Stimulated activated CD8-positive, alpha-beta memory T cell treated with anti-CD3 and anti-CD28 coated beads, Interleukin-2, amount 100 ng/mL, for 48 hours (primary cell): Measurements from ENCODE around the gene USB1.
"Not testable (repeated sequence)": the region's sequence is repeated elsewhere in the genome, so short reads cannot be mapped to it uniquely, and the experiment has no call there.

Source experiments
- DNase-seq, 2 donors: peaks; one replicate each; pipeline ENCODE4 v3.0.0-alpha.2; 2020; ENCODE audit warnings: low read depth in 2 of 2

USB1 gene

DNA sequence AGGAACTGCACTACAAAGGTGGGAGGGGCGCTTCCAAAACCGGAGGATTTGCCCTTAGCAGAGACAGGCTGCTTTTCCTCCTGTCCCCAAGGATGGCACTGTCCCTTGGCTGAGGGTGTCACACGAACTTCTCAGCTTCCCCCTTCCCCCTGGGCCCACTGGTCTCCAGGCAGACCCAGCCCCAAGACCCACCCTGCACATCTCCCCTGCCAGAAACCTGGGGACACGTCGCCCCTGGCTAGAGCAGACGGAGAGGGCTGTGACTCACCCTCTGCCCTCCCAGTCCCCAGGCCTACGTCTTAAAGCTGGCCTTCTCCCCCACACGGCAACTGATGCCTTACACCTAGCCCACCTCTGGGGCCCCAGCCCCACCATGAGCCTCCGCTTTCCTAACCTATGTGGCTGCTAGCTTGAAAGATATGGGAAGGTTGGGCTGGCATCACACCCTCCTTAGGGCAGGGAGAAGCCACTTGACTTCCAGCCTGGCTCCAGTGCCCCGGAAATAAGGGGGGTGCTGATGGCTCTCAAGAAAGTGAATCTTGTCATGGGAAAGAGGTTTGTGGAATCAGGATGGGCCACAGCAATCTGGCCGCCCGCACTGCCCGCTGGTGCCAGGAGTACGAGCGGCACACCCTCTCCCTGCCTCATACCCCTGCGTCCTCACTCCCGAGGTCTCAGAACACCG, 5.3 kb upstream of the USB1 start:
- DNase-seq, result no peak

DNA sequence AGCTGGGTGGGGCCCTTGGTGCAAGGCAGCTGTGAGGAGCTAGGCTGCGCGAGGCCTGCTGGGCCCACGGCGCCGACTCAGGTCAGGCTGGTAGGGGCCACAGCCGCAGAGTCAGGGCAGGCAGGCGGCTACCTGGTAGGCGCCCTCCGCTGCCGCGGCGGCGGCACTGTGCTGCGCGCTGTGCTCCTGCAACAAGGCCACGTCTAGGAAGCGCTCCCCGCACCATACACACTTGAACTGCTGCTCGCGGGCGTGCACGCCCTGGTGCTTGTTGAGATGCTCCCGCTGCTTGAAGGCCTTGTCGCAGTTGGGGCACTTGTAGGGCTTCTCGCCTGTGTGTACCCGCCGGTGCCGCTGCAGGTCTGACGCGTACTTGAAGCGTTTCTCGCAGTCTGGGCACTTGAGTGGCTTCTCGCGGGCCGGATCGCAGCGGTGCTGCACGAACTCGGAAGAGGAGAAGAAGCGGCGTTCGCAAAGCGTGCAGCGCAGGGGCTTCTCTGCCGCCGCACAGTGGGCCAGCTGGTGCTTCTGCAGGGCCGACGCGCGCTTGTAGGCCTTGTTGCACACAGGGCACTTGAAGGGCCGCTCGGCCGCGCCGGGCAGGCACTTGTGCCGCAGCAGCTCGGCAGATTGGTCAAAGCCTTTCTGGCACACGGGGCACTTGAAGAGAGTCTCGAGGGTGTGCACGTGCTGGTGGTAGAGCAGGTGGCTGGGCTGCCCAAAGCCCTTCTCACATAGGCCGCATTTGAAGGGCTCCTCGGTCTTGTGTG, 4.6 kb upstream of the USB1 start:
- no peak for DNase-seq

DNA sequence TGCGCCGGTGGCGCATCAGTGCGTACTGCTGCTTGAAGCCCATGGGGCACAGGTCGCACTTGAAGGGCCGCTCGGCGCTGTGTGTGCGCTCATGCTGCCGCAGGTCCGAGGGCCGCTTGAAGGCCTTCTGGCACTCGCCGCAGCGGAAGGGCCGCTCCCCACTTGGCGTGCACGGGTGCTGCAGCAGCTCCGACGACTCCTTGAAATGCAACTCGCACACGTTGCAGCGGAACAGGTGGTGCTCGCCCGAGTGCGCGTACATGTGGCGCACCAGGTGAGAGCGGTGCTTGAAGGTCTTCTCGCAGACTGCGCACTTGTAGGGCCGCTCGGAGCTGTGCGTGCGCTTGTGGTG, 4.1 kb upstream of the USB1 start:
- no peak for DNase-seq

DNA sequence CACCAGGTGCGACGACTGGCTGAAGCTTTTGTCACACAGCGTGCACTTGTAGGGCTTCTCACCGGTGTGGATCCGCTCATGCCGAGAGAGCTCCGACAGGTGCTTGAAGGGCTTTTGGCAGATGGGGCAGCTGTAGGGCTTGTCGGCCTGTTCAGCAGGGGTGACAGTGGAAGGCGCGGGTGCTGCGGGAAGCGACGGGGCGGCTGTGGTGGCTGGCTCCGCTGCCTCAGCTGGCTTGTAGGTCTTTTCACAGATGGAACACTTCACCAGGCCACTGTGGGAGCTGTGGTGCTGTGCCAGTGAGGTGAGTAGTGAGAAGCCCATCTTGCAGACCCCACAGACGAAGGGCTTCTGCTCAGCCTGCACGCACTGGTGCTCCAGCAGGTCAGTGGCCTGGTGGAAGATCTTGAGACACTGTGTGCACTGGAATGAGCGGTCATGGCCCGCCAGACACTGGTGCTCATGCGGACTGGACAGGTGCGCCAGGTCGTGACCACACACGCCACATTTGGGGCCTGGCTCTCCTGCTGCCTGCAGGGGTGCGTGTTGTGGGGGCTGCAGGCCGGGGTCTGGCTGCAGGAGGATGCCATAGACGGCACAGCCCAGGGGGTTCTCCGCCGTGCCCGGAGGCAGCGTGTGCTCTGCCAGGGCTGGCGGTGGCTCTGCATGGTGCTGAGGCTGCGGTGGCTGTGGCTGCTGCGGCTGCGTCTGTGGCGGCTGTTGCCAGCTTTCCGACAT, 3.5 kb upstream of the USB1 start:
- DNase-seq, result no peak

DNA sequence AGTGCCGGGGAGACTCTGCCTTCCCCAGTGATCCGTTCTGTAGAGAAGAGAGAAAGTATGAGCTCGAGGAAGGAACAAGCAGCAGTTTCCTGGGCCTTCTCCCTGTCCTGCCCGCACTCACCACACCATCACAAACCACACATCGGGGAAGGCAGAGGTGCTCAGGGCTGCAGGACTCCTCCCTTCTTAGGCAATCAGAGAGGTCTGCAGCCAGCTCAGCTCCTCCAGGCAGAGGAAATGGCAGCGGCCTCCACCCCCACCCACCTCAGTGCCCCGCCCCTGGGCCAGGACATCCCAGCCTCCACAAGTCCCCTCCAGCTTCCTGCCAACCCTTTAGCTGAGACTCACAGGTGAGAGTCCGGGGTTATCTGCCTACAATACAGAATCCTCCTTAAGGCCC, 2.7 kb upstream of the USB1 start:
- peak; percentile 45 to 60 for DNase-seq

DNA sequence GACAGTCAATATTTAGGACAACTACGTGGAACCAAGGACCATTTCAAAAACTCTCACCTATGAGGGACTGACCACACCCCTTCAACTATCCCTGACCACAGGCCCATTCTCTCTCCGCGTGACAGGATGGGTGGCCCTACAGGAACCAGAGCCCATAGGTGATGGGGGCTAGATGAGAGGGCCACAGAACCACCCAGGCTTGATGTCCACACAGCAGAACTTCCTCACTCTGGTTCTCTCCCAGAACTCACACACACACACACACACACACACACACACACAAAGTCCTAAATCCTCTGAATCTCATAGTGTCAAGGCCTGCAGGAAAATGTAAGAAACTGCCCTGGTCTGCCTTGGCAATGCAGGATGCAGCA, 2.2 kb upstream of the USB1 start:
- no peak for DNase-seq

DNA sequence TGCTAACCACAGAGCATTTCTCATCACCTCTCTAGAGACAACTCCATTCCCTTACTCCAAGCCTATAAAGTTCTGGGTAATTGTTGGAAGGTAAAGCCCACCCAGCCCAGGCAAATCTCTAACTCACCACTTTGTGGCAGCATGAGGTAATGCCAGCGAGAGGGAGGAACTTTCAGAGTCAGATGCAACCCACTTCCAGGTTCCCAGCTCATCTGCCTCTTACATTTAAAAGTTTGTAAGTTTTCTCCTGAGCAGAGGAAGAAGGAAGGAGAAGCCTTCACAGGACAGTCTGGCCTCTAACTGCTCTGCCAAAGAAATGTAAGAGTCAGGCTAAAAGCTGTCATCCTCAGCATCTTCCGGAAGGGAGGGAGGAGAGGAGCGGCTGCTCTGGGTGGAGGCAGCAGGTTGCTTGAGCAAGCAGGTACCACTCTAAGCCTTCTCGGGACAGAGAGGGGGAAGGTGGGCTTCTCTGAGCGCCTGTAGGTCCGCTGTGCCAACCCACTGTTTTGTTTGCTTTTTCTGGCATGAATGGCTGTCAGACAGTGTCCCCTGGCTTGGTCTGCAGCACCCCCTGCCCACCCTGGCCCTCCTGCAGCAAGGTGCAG, 1.7 kb upstream of the USB1 start:
- no peak for DNase-seq

DNA sequence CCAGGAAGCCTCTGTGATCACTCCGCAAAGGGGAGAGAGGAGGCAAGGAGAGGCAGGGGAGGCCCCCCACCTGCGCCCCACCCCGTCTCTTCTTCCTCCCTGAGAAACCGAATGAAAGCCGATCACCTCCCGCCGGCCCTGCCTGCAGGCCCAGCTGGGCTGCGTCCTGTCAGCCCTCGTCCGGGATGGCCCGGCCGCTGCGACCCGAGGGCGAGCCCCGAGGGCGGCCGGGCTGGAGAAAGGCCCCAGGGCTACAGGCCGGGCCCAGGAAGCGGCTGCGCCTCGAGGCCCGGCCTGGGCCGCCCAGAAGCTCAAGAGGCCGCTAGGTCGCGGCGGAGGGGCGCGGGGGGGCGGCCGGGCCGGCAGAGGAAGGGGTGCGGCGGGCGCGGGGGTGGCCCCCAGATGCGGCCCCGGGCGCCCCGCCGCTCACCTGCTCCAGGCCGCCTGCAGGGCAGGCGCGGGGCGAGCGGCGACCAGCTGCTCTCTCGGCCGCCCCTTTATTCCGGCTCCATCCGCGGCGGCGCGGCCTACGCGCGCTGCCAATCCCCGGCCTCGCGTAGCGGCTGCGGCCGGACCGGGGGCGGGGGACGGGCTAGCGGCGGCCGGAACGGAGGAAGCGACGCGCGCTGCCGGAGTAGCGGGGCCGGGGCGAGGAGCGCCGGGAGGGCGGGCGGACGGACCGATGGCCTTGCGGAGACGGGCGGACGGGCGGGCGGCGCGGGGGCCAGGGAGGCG, 1.1 kb upstream of the USB1 start, which contains the start of gene ZNF319:
Gene ZNF319, minus strand, starts transcription at position 702 of the 735 bp plus-strand sequence. CDS start 2,407 bp downstream, outside the sequence.
- no peak for DNase-seq

DNA sequence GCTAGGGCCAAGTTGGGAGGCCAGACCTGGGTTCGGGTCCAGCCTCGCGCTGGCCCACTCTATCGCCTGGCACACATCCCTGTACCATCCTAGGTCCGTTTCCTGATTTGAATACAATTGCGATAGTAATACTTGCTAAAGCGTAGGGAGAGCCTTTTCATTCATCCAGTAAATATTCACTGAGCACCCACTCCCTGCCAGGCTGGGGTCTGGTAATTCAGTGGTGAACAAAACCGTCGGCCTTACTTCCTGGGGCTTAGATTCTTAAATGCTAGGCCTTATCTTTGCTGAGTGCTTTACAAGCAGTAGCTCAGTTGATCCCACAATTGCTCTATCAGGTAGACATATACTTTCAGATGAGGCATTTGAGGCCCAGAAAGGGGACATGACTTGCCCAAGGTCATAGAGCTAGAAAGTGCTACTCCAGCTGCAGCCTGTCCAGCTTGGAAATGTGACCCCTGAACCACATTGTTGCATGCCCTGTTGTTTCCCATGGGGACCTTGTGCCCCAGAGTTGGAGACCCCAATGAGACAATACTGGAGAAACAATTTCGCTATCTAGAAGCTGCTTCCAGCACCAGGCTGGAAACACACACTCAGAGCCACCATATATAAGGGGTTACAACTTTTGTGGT, 691 bp downstream of the USB1 start:
- no peak for DNase-seq

DNA sequence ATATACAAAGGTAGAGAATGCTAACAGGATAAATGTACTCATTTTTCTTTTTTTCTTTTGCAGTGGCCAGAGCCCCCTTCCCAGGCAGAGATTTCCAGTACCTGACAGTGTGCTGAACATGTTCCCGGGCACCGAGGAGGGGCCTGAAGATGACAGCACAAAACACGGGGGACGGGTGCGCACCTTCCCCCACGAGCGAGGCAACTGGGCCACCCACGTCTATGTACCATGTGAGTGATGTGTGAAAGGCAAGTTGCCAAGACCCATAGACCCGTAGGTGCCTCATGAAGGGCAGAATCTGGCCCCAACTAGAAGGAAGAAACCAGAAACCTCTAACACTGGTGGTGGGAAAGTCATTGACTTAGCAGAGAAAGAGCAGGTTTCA, 1.2 kb downstream of the USB1 start:
- no peak for DNase-seq

DNA sequence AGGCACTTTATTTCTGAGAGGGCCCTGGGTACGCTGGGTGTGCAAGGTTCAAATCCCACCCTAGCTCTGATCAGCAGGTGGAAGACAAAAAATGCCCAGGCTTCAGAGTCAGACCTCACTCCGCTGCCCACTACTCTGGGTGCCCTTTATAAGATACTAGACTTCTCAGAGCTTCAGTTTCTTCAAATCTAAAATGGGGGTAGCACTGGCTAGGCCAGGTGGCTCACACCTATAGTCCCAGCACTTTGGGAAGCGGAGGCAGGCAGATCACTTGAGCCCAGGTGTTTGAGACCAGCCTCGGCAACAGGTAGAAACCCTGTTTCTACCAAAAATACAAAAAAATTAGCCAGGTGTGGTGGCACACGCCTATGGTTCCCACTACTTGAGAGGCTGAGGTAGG, 1.7 kb downstream of the USB1 start:
- no peak for DNase-seq

DNA sequence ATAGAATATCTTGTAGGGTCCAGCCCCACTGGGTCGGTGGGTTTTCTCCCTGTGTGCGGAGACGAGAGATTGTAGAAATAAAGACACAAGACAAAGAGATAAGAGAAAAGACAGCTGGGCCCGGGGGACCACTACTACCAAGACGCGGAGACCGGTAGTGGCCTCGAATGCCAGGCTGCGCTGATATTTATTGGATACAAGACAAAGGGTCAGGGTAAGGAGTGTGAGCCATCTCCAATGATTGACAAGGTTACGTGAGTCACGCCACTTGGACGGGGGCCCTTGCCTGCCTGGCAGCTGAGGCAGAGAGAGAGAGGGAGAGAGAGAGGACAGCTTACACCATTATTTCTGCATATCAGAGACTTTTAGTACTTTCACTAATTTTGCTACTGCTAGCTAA, 3.5 kb downstream of the USB1 start:
- not testable (repeated sequence) for DNase-seq

DNA sequence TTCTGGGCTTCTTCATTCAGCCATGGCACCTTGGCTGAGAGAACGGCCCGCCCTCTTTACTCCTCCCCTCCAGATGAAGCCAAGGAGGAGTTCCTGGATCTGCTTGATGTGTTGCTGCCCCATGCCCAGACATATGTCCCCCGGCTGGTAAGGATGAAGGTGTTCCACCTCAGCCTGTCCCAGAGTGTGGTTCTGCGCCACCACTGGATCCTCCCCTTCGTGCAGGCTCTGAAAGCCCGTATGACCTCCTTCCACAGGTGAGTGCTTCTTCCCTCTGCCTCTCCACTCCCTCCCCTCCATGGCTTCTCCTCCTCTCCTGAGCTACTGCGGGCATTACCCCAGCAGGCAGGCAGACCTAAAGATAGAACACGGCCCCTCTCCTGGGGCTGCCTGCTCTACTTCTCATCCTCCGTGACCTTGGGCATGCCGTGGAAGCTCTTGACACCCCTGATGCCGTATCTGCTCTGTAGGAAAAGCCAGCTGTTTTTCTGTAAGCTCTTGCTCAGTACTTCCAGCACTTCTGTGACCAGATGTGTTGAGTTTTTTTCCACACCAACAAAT, 8.7 kb downstream of the USB1 start:
- DNase-seq, result no peak

DNA sequence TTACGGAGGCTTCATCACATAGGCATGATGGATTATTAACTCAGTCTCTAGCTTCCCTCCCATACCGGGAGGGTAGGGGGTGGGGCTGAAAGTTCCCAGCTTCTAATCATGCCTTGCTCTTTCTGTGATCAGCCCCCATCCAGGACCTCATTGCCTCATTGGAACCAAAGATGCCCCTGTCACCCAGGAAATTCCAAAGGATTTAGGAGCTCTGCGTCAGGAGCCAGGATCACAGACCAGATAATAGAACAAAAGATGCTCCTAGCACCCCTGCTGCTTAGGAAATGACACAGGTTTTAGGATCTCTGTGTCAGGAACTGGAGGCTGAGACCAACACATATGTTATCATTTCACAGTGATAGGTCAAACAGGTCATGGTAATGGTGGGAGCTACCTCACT, 9.7 kb downstream of the USB1 start:
- DNase-seq, result no peak

DNA sequence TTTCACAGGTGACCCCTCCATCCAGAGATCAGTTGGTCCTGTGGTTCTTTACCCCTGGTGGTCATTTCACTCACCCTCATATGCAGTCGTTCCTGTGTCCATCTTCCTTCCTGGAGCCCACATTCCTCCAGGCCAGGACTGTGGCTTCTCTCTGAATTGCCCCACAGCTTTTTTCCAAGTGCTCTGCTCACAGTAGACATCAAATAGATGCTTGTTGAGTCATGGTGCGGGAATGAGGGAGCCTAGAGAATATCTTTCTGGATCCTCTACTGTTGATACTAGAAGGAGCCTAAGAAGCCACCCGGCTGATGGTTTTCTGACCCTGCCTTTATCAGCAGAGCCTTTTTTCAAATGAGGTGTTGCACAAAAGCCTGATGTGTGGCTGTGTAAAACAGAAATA, 10.4 kb downstream of the USB1 start:
- no peak for DNase-seq

DNA sequence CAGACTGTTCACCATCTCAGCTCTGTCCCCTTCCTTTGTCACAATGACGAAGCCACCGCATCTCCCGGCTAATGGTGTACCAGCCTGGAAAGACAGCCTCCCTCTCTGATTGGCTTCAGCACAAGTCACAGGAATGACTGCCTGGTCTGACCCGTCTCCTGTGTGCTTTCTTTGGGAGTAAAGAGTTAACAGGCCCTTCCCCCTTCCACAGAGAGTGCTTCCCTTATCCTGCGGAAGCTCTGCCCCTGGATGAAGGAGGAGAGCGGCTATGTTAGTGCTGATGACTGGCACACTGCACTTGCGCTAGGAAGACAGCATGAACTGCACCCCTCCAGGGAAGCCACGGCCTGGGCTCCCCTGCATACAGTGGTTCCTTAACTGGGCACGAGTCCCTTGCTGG, 11.3 kb downstream of the USB1 start:
- DNase-seq, result no peak

DNA sequence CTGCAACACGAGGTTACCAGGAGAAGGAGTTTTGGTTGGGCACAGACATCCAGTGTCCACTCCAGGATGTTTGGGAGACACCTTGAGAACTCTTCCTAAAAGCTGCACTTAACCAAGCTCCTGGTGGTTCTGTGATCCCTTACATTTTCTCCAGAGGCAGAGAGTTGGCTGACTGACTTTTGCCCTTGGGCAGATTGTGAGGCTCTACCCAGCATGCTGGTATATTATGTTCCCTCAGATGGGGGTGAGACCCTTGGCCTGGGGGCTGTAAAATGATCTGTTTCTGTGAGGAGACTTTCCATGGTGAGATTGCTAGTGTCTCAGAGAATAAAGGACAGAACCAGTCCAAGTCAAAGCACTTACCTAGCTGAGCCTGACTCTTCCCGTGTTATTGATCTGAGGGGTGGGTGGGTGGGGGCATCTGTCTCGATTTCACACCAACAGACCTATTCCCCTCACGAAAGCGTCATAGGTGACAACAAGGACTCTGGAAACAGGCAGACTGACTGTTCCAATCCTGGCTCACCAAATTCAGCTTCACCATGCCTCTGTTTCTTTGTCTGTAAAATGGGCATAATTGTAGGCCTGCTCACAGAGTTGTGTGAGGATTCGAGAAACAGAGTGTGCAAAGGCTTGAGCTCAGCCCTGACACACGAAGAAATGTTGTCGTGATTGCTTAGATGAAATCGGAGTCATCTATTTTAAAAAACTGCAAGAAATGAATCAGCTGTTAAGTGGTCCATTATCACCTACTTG, 12.2 kb downstream of the USB1 start:
- no peak for DNase-seq

DNA sequence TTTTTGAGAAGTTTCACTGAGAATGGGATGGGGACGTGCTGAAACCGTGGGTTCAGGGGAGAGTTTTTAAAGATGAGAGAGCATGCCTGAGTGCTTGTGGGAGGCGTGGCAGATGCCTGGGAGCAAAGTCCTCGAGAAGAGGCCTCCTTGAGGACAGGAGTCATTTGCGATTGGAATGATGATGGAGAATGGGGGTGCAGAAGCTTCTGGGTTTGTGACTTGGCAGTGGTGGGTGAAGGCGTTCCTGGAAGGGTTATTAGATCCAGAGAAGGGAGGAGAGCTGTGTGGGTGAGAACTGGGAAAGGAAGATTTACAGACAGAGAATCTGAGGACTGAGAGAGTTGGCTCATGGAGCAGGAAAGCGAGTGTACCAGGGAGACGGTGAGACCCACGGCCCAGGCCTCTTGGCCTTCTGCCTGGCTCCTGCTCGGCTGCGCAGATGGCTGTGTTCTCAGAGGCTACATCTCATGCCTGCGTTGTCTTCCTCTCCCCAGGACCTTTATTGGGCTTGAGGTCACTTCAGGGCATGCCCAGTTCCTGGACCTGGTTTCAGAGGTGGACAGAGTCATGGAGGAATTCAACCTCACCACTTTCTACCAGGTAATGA, 15.7 kb downstream of the USB1 start:
- no peak for DNase-seq

DNA sequence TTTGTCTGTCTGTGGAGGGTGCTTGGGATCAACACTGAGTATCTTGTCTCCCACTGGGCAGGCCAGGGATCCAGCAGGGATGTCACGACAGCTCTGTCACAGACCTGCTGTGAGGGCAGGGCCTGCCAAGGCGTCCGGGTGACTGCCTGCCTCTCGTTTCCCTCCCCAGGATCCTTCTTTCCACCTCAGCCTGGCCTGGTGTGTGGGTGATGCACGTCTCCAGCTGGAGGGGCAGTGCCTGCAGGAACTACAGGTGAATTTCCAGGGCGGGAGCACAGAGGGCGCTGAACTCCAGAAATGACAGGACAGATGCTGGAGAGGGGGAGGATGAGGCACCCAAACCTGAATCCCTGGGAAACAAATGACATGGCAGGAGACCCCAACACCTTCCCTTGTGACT, 17.6 kb downstream of the USB1 start:
- no peak for DNase-seq
